Caco-2 (cell line): ENCODE measurements around the gene EIF4E1B. TPM values are rescaled to one million over a fixed set of nuclear protein-coding genes. Genes with fewer than 3 reads are reported as not detected.

Source experiments
- BruUV-seq: library from RNA; stranded (reverse); fragments of 400-500 nt; replicated peaks from 2 replicates; lab custom pipeline; 2021; lab: Mats Ljungman, UMichigan
- CTCF ChIA-PET: fragments of 300-600 bp; sonication (Branson Sonifier 250); formaldehyde crosslinking; loops from one replicate; lab custom pipeline; 2022; ENCODE audit warnings: antibody characterized with exemption; lab: Charles Lee
- POLR2A ChIA-PET: fragments of 300-600 bp; sonication (Branson Sonifier 250); formaldehyde crosslinking; loops from one replicate; lab custom pipeline; 2022; ENCODE audit warnings: antibody characterized with exemption; lab: Charles Lee
- DNase-seq, 2 experiments: peaks; one replicate each; pipeline versions ENCODE4 v3.0.0 to v3.0.0-alpha.2; 2020 to 2022
- H3K27me3 ChIP-seq: replicated peaks from 2 replicates; pipeline ENCODE4 v1.6.0; 2011; ENCODE audit warnings: low read length; ENCODE audit not compliant: control insufficient read depth, insufficient read depth
- H3K36me3 ChIP-seq: 2 replicates; pipeline ENCODE4 v1.5.1; 2011; ENCODE audit warnings: low read length; ENCODE audit not compliant: control insufficient read depth, insufficient read depth
- H3K4me1 ChIP-seq: fragments of 250-450 bp; sonication (Bioruptor Pico); 2 replicates; pipeline ENCODE4 v1.5.1; 2020; ENCODE audit warnings: mild to moderate bottlenecking
- H3K4me3 ChIP-seq: 2 replicates; pipeline ENCODE4 v1.5.1; 2011; ENCODE audit warnings: low read depth, mild to moderate bottlenecking, control low read depth, low read length
- H3K9me3 ChIP-seq: fragments of 250-450 bp; sonication (Bioruptor Pico); 2 replicates; pipeline ENCODE4 v1.5.1; 2020; ENCODE audit warnings: mild to moderate bottlenecking, moderate library complexity
- H3K27ac Mint-ChIP-seq: one replicate; pipeline ENCODE4 v1.8.0; 2022; ENCODE audit warnings: mixed read lengths; ENCODE audit not compliant: unreplicated experiment
- H3K27me3 Mint-ChIP-seq: one replicate; pipeline ENCODE4 v1.8.0; 2022; ENCODE audit warnings: mixed read lengths; ENCODE audit not compliant: insufficient read depth, unreplicated experiment
- H3K36me3 Mint-ChIP-seq: one replicate; pipeline ENCODE4 v1.8.0; 2022; ENCODE audit warnings: mild to moderate bottlenecking, mixed read lengths; ENCODE audit not compliant: insufficient read depth, unreplicated experiment
- H3K4me1 Mint-ChIP-seq: one replicate; pipeline ENCODE4 v1.8.0; 2022; ENCODE audit warnings: low read depth, mixed read lengths; ENCODE audit not compliant: unreplicated experiment
- H3K4me3 Mint-ChIP-seq: one replicate; pipeline ENCODE4 v1.8.0; 2022; ENCODE audit warnings: mild to moderate bottlenecking, moderate library complexity, mixed read lengths; ENCODE audit not compliant: unreplicated experiment
- H3K9me3 Mint-ChIP-seq: one replicate; pipeline ENCODE4 v1.8.0; 2022; ENCODE audit warnings: mixed read lengths; ENCODE audit not compliant: unreplicated experiment
- intact Hi-C: fragments of 100-400 bp; cut with micrococcal nuclease; formaldehyde crosslinking; loops from one replicate; pipeline ENCODE4 v1.10.0; 2022; ENCODE audit not compliant: unreplicated experiment
- microRNA-seq: library from miRNA; unstranded; fragments of <30 nt; microRNA quantifications from one replicate; pipeline ENCODE4 v1.2.0, GENCODE V29; 2022
- total RNA-seq: library from RNA; stranded (reverse); gene quantifications from 2 replicates; pipeline ENCODE4 v1.2.3, GENCODE V29; 2022
- TF ChIP-seq, protein P1 (sequence below), 2 experiments: fragments of 200-600 bp in 1 of 2; IDR thresholded peaks; 1 replicate in 1 of 2; 2 replicates in 1 of 2; pipeline versions ENCODE4 v1.5.1 to v1.8.0; 2011 to 2022; ENCODE audit warnings: antibody characterized with exemption in 1 of 2, control low read depth in 1 of 2, inconsistent platforms in 1 of 2, low read depth in 1 of 2, low read length in 1 of 2, mild to moderate bottlenecking in 1 of 2, moderate library complexity in 1 of 2; ENCODE audit not compliant: insufficient read depth in 1 of 2, severe bottlenecking in 1 of 2, unreplicated experiment in 1 of 2

Gene EIF4E1B
- total RNA-seq, 1 experiment from 2014 or later: not detected

DNA sequence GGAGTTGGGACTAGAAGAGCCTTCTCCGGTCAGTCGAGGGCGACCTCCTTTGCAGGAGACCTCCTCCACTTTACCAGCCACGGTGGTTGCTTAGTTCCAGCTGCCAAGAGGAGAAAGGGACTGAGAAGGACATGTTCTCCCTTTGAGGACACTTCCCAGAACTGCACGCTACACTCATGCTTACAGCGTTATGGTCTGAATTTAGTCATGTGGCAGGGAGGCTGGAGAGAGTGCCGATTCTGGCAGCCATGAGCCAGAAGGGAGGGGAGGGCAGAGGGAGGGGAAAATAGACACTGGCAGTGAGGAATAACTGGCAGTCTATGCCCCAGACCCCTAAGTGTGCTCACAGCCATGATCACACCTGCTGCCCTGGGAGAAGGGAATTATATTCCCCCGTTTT lies 64.6 kb downstream of the EIF4E1B start:
- no peaks in the 10 kb centered on the region for H3K27me3 ChIP-seq
- no peak overlapping the region for H3K4me3 Mint-ChIP-seq
- peaks cover 4% of the 10 kb centered on the region for H3K36me3 Mint-ChIP-seq
- peaks cover 11% of the 10 kb centered on the region for H3K27me3 Mint-ChIP-seq
- ChIA-PET POLR2A (no interaction called here), CTCF (interaction anchor here (1.0 kb wide), 1 partner anchor 35 kb away, joined by 3 read pairs; no protein-coding TSS in a partner anchor)
- H3K9me3 ChIP-seq: no peaks in the 10 kb centered on the region
- H3K4me1 ChIP-seq: 0 out of 2 replicates have a peak, but pooled peaks cover 7% of the 10 kb centered on the region
- no peaks in the 10 kb centered on the region for H3K36me3 ChIP-seq
- no peak overlapping the region for H3K4me3 ChIP-seq
- TF ChIP-seq, protein P1, sequence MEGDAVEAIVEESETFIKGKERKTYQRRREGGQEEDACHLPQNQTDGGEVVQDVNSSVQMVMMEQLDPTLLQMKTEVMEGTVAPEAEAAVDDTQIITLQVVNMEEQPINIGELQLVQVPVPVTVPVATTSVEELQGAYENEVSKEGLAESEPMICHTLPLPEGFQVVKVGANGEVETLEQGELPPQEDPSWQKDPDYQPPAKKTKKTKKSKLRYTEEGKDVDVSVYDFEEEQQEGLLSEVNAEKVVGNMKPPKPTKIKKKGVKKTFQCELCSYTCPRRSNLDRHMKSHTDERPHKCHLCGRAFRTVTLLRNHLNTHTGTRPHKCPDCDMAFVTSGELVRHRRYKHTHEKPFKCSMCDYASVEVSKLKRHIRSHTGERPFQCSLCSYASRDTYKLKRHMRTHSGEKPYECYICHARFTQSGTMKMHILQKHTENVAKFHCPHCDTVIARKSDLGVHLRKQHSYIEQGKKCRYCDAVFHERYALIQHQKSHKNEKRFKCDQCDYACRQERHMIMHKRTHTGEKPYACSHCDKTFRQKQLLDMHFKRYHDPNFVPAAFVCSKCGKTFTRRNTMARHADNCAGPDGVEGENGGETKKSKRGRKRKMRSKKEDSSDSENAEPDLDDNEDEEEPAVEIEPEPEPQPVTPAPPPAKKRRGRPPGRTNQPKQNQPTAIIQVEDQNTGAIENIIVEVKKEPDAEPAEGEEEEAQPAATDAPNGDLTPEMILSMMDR (IDR thresholded peaks at IDR 0.05; ENCODE audit: insufficient read depth in 1 of 2, low read depth in 1 of 2, low read length in 1 of 2, severe bottlenecking in 1 of 2, unreplicated experiment in 1 of 2): no peak
- H3K27ac Mint-ChIP-seq: no peak overlapping the region
- BruUV-seq: no TSS peak
- intact Hi-C loops: no loop called here
- no peaks in the 10 kb centered on the region for H3K9me3 Mint-ChIP-seq
- no peak for DNase-seq
- peaks cover 17% of the 10 kb centered on the region for H3K4me1 Mint-ChIP-seq

Small RNA genes lying within 50 kb of the gene (microRNA-seq; reads per million reads assigned to microRNA genes)
- gene MIR4281: not detected

Other genes with a start within 250 kb of the EIF4E1B start
- gene NOP16, start 242.1 kb upstream of the EIF4E1B start, total RNA-seq: 48.0 and 56.4 TPM in 2 replicates
- 110 and 118 TPM in 2 replicates for gene HIGD2A, start 241.9 kb upstream of the EIF4E1B start, total RNA-seq
- 78.9 and 80.0 TPM in 2 replicates for gene CLTB, start 214.1 kb upstream of the EIF4E1B start, total RNA-seq
- gene FAF2, start 182.3 kb upstream of the EIF4E1B start, total RNA-seq: 55.5 and 57.9 TPM in 2 replicates
- 84.2 and 90.8 TPM in 2 replicates for gene RNF44, start 93.3 kb upstream of the EIF4E1B start, total RNA-seq
- gene CDHR2, start 81.3 kb upstream of the EIF4E1B start, total RNA-seq: 0.19 and 0.59 TPM in 2 replicates
- gene GPRIN1, start 20.5 kb upstream of the EIF4E1B start, total RNA-seq: 3.9 and 5.2 TPM in 2 replicates
- not detected in 2 replicates for gene SNCB, start 141 bp upstream of the EIF4E1B start, total RNA-seq
- 19.6 and 20.5 TPM in 2 replicates for gene TSPAN17, start 16.8 kb downstream of the EIF4E1B start, total RNA-seq
- 0.14 TPM in 1 of 2 replicates, not detected in the other for gene UNC5A, start 179.9 kb downstream of the EIF4E1B start, total RNA-seq